HG03103 (cell line): ENCODE results near the gene ARMC3.
"Not testable (repeated sequence)": the region's sequence is repeated elsewhere in the genome, so short reads cannot be mapped to it uniquely, and the experiment has no call there.

Experiments
- ATAC-seq: cut with Tn5 transposase; IDR thresholded peaks from one replicate; pipeline ENCODE4 v1.9.1; 2021; ENCODE audit warnings: low read depth; ENCODE audit not compliant: unreplicated experiment

ARMC3 gene

GRCh38 chr10:23069019-23069815, 141.4 kb downstream of the ARMC3 start:
- ATAC-seq: no peak

GRCh38 chr10:23070092-23070912, 142.4 kb downstream of the ARMC3 start:
- ATAC-seq: not testable (repeated sequence)

GRCh38 chr10:23070913-23071218, 143.0 kb downstream of the ARMC3 start:
- ATAC-seq: no peak

GRCh38 chr10:23072593-23072992, 144.7 kb downstream of the ARMC3 start:
- ATAC-seq: not testable (repeated sequence)

GRCh38 chr10:23073527-23073926, 145.7 kb downstream of the ARMC3 start:
- ATAC-seq: no peak

GRCh38 chr10:23075672-23076071, 147.8 kb downstream of the ARMC3 start:
- no peak for ATAC-seq

GRCh38 chr10:23078114-23078513, 150.3 kb downstream of the ARMC3 start:
- ATAC-seq: no peak

- ATAC-seq: no peak
Observed at GRCh38 chr10:23079700-23080099, 151.8 kb downstream of the ARMC3 start.

GRCh38 chr10:23080262-23080661, 152.4 kb downstream of the ARMC3 start:
- no peak for ATAC-seq

- no peak for ATAC-seq
Observed at GRCh38 chr10:23081221-23081750, 153.4 kb downstream of the ARMC3 start.

GRCh38 chr10:23081891-23082290, 154.0 kb downstream of the ARMC3 start:
- ATAC-seq: no peak
